HG03066 (cell line): ENCODE measurements around the gene TGOLN2.

Experiments
- ATAC-seq: cut with Tn5 transposase; IDR thresholded peaks from one replicate; pipeline ENCODE4 v1.9.1; 2021; ENCODE audit warnings: low read depth; ENCODE audit not compliant: unreplicated experiment

Gene TGOLN2

DNA sequence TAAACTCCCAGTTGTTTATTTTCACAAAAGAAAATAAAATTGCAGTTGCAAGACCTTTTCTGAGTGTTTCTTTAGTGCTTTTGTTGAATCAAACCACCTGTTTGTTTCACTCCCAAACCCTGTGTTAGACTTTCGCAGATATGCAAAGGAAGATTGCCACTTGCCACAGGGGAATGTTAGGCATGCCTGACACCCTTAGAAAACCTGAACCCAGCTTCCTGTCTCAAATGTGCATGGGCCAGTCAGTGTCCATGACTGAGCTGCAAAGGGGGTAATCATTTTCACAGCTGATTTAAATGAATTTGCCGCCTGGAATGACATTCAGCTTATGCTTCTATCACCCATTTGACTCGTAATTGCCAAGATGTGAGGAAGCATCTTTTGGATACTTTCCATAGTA lies 17.5 kb downstream of the TGOLN2 start:
- no peak for ATAC-seq

DNA sequence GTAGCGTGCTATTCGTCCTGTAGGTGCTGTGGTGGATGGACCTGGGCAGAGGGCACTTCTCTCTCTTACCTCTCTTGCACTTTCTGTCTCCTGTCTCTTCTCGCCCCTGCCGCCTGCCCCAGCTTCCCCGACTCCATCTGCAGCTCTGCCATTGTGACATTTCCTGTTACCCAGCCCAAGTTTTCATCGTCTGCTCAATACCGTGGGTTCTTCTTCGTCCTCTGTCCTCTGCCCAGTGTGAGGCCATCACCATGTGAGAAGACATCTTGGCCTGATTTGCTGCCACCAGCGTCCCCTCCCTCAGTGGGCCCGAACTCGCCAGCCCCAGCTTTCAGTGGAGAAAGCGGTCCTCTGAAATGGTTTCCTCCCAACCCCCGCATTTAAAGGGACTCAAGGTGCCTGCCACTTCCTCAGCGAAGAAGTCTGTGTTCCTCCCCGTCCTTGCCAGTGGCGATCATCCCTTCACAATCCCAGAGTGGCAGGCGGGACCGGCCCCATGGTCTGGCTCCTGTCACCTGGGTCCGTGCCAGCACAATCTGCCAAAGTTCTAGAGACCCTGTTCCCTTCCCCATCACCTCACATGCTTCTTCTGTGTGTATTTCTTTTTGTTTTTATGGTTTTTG lies 18.0 kb downstream of the TGOLN2 start:
- ATAC-seq = no peak

DNA sequence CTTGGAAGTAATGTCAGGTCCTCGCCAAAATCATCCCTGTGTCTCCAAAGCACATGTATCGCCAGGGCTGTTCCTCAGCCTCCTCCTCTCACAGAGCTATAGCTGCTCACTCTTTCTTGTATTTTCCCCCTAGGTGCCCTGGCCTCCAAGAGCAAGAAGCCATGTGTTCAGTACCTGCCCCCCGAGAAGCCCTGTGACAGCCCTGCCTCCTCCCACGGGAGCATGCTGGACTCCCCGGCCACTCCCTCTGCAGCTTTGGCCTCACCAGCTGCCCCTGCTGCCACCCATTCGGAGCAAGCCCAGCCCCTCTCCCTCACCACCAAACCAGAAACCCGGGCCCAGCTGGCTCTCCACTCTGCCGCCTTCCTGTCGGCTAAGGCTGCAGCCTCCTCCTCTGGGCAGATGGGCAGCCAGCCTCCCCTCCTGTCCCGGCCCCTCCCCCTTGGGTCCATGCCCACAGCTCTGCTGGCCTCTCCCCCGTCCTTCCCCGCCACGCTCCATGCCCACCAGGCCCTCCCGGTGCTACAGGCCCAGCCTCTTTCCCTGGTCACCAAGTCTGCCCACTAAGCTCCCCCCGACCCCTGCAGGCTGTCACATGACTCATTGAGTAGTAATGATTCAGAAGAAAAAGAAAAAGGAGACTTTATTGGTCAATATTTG lies 18.8 kb downstream of the TGOLN2 start:
- no peak for ATAC-seq

DNA sequence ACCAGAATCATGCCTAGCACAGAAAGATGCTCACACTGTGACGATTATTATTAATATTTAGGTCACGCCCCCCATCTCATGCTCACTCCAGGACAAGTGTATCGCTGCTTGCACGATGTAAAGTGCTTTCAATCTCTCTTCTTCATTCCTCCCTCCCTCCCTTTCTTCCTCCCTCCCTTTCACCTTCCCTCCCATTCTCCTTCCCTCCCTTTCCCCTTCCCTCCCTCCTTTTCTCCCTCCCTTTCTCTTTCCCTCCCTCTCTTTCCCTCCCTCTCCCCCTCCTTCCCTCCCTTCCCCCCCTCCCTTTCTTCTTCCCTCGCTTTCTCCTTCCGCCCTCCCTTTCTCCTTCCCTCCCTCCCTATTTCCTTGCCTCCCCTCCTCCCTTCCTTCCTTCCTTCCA lies 19.6 kb downstream of the TGOLN2 start:
- no peak for ATAC-seq

DNA sequence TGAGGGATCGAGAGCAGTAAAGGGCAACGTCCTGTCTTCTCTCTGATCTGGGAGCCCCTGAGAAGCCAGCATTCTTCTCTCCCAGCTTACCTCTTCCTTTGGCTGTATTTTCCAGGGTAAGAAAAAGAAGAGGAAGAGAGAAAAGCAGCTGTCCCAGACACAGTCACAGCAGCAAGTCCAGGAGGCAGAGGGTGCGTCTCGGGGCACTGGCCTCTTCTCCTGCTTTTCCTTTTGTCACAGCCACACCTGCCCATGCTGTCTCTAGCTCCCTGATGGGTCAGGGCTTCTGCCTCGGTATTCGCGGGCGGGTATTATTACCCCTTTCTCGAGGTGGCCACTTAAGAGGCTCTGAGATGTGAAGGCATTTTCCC lies 20.3 kb downstream of the TGOLN2 start:
- no peak for ATAC-seq

DNA sequence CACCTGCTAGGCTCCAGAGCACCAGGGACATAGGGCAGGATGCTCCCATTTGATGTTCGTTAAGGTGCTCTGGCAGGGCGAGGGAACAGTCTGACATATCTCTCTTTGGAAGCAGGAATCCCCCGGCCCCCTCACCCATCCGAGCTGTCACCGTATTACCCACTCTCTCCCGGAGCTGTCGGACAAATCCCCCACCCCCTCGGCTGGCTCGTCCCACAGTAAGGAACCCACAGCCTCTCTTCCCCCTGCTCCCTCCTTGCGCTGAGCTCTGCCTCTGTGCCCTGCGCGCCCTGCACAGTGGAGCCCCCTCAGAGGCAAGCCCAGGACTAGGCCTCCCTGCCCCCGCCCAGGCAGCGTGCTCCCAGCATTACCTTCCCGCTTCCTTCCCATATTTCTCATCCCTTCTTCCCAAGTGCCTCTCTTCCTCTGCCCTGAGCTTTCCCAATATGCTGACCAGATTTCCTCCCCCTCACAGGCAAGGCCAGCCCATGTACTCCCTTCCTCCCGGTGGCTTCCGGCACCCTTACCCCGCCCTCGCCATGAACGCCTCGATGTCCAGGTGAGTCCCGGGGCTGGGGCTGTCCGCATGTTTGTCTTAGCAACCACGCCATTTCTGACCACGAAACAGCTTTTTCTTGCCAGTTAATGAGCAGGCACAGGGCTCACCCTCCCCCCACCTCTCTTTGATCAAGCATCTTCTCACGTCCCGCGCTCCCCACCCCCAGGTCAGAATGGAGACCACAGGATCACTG lies 23.8 kb downstream of the TGOLN2 start:
- no peak for ATAC-seq

DNA sequence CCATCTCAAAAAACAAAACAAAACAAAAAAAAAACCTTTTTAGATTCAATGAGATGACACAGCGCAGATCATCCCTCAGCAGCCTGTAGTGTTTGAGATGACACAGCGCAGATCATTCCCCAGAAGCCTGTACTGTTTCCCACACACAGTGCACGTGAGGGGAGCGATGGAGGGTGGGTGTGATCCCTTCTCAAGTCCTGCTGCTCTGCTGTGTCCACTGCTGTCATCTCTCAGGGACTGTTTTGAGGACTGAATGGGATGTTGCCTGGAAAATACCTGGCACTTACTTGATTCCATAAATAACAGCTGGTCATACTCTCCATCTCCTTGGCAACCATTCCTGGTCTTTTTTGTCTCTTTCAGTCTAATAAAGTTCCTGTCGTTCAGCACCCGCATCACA lies 25.7 kb downstream of the TGOLN2 start:
- ATAC-seq = no peak

DNA sequence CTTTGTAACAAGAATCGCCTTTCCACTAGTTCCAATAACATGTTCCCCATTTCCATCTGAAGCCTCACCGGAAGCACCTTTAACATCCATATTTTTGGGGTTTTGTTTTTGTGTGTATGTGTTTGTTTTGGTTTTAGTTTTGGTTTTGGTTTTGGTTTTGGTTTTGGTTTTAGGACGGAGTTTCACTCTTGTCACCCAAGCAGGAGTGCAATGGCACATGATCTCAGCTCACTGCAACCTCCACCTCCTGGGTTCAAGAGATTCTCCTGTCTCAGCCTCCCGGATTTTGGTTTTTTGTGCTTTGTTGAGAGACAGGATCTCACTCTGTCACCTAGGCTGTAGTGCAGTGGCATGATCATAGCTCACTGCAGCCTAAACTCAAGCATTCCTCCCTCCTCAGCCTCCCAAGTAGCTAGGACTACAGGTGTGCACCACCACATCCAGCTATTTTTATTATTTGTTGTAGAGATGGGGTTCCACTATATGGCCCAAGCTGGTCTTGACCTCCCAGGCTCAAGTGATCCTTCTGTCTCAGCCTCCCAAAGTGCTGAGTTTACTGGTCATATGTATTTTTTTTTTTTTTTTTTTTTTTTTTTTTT lies 36.3 kb downstream of the TGOLN2 start:
- ATAC-seq = no peak

DNA sequence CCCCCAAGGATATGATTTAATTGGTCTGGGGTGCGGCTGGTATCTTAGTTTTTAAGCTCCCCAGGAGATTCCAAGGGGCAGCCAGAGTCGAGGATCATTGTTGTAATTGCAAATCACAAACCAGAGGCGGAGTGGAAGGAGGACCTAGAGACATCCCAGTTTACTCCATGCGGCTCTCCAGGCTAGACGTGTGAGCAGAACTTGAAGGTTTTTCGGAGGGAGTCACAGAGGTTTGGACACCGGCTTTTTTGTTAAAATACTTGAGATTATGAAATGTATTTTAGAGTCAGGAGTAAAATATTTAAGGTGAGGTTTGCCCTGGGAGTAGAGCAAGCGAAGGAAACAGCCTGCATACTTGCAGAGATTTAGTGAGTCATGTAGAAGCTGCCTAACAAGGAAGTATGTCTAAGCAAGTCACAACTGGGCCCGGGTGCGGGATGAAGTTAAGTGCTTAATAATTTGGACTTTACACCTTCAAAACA lies 39.5 kb downstream of the TGOLN2 start:
- no peak for ATAC-seq

DNA sequence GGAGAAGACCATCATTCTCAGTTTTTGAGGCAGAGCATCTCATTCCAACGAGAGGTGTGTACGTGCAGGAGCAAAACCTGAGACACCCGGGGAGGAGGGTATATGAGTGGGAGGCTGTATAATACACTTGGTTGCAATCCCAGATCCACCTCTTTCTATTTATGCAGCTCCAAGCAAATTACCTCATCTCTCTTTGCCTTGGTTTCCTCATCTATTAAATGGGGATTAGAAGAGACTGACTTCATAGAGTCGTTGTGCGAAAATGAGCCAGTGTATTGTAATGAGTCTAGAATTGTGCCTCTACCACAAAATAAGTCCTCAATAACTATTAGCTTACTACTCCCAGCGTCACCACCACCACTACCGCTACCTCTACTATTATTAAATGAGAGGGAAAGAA lies 40.1 kb downstream of the TGOLN2 start:
- ATAC-seq = no peak

DNA sequence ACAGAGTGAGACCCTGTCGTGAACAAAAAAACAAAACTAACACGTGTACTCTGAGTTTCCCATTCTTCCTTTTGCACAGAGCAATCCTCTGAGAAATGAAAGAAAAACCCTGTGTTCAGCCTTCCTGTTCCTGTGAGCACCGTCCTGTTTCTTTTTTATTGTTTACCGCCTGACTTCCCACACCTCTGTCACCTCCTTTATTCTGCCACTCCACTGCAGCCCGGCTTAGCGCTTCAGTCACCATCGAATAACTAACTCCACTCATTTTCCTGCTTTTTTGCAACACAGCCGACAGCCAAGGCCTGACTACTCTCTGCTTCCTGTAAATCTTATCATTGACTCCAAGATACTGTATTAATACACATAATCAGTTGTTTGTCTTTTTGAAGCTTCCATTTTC lies 40.9 kb downstream of the TGOLN2 start:
- ATAC-seq = no peak

DNA sequence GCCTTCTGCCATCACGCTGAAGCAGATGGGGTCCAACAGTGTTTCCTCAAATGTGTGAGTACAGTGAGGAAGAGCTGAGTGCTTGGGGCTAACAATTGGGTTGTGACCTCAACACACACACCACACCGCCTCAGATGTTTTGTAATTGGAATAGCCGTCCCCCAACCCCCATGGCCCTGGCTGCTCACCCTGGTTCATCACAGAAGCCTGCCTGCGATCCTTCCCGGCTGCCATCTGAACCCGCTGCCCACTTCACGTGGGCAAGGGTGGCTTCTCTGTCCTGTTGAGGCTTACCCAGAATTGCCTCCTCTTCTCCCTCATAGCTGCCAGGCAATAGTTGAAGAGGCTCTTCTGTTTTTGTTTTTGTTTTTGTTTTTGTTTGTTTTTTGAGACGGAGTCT lies 44.1 kb downstream of the TGOLN2 start:
- no peak for ATAC-seq

DNA sequence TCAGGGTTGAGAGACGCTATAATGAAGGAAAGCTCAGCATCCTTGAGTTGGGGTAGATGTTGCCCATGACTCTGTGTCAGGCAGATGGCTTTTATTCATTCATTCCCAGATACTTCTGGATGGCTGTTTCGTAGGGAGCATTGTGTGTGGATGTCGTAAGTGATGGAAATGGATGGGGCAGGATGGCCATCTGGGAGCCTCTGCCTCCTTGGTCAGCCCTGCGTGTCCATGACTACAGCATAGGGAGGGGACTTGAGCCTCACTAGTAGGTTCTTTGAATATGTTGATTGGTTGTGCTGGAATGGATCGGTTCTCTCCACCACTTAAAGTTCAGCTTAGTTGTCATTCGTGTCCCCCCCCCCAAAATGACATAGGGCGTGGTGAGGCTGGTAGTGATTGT lies 44.9 kb downstream of the TGOLN2 start:
- ATAC-seq = no peak

DNA sequence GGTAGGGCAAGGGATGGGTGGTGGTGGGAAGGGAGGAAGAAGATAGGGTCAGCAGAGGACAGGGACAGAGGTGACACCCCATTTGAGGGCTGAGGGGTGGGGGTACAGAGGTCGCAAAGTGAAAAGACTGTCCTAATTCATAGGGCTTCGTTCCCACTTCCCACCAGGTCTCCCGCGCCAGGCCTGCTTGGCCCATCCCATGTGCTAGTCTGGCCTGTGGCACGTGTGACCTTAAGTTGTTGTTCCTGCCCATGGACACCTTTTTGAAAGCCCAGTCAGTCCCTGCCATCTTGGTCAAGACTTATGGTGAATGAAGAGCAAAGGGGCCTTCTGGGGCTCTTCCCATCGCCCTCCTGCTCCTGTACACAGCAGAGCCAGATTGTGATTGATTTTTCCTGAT lies 46.2 kb downstream of the TGOLN2 start:
- no peak for ATAC-seq

DNA sequence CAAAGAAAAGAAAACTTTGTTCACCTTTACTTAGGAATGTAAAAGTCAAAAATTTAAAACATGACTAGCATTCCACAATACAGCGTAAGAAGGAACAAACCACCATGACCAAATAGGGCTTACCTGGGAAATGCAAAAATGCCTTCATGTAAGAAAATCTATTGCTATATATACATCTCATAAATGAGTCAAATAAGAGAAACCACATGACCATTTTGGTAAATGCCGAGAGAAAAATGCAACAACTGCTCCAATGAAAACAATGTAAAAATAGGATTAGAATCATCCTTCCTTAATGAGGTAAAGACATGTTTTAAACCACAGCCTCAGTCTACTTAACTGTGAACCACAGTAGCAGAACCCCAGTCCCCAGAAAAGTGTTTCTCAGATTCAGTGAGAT lies 49.4 kb downstream of the TGOLN2 start:
- ATAC-seq = no peak

DNA sequence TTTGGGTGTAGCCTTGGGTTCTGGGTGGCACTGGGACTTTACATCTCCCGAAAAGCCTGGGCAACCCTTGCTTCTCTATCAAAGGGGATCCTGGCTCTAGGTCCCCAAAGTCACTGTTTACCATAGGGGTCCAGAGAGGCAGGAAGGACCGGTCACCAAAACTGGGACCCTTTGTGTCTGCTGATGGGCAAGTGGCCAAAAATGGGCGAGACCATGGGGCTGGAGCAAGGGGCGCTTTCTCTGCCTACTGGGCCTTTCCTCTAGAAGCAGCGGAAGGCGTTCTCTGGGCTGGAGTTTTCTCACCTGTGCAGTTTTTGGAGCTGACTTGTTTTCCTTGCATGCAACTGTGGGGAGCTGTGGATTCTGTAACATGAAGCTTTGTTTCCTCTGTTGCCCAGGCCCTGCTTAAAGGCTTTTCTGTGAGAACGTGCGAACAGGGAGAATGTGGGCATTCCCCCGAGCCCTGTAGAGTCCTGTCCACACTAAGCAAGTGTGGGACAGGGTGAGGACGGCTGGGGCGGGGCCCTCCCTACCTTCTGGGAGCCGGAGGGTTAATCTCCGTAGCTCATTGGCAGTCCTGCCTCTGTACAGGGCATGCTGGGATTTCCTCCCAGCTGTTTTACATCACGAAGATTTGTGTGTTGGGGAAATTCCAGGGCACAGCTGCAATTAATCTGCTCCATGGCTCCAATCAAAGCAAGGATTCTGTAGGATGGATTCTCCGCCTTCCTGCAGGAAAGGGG lies 50.2 kb downstream of the TGOLN2 start:
- ATAC-seq = no peak

DNA sequence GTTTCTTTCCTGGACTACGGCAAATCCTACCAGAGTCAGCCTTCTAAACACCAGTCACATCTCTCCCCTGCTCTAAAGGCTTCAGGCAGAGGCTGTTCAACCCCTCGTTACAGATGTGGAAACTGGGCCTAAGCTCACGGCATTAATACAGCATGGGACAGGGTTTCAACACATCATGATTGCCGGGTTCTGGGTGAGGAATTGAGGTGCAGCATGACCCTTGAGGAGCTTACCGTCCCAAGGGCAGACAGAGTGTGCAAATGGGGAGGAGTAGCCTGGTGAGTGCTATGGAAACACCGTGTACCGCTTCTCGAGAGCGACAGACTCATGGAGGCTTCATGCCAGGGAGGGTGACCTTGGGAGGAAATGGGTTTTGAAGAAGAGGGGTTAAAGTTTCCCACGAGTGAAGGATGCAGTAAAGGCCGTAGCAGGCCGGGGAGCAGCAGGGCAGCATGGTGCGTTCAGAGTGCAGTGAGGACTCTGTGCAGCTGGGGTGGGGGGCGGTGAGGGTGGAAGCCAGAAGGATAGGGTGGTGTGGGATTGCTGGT lies 51.1 kb downstream of the TGOLN2 start:
- no peak for ATAC-seq

DNA sequence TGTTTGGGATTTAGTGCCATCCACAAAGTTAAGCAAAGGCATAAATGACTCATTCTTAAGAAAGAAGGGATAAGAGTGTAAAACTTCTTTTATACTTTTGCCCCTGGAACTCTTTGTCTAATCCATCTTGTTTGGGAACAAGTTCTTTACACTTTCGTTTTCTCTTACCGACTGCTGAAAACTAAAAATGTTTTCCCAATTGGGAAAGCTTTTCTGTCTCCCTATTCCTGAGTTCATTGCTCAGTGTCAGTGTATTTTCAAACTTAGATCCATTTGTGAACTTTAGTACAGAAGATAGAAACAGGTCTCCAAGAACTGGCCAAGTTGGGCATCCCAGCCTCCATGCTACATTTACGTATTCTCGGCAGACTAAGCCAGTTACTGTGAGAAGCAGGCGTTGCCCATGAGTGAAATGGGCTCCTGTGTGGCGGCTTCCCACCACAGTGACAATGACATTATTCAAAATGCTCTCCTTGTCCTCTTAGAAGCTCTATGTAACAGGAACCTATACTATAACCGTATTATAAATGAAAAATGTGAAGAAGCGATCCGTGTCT lies 51.7 kb downstream of the TGOLN2 start:
- ATAC-seq = no peak

DNA sequence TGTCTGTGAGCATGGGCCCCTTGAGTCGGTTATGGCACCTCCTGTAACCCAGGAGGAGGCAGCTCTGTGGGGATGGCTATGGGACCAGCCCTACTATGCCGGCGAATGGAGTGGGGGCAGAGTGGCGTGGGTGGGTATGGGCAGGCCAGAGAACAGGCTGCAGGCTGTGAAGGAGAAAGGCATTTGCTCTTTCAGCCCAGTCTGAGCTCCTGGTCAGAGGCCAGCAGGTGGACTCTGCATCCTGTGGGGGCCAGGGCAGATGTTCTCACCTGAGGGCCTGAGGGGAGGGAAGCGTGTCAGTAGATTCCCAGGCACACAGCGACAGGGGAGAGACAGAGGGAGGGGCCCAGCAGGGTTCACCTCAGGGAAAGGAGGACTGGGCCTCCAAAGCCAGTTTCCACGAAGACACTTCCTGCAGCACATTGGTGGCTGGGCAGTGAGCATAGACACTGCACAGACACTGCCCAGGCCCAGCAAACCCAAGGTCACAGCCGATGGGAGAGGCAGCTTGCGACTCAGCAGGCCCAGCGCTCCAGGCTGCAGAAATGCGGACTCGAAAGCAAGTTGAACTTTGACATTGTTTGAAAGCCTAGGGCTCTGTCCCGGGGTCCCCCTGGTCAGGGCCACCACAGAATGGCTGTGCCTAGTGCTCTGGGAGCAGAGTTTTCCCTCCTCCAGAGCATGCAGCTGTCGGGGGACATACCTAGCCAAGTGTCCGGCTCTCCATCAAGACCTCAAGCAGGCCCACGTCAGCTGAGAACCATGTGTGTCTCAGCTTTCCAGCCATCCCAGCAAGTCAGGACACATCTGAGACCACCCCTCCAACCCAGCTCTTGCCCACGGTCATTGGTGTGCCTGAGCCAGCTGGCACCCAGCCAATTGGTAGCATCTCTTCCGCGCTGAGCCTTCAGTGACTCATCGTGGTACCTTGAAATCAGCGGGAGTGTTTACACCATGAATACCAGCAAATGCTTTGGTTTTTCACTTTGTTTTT lies 53.8 kb downstream of the TGOLN2 start:
- ATAC-seq = no peak
